K562 (cell line): ENCODE measurements around the gene GYG2. TPM values are rescaled to one million over a fixed set of nuclear protein-coding genes. Genes with fewer than 3 reads are reported as not detected.
A peak's percentile ranks its signal among the peaks of the same experiment; 100 is the strongest.

Experiments
- ATAC-seq: fragments of 200-7000 bp; cut with Tn5 transposase; 3 replicates; pipeline ENCODE4 v1.9.1; 2020; ENCODE audit warnings: moderate library complexity
- BruUV-seq: library from RNA; stranded (reverse); fragments of 400-500 nt; replicated peaks from 2 replicates; lab custom pipeline; 2021; lab: Mats Ljungman, UMichigan
- CTCF ChIA-PET: fragments of 300-600 bp; formaldehyde crosslinking; extraction: SDS; loops from one replicate; lab custom pipeline; 2021; ENCODE audit warnings: low intra/inter-chr PET ratio; lab: Yijun Ruan, JAX
- POLR2A ChIA-PET: fragments of 300-600, 350-650 bp; sonication (Branson Sonifier 250); formaldehyde crosslinking; extraction: SDS; loops from one replicate; lab custom pipeline; 2021; ENCODE audit warnings: antibody characterized with exemption, inconsistent platforms; lab: Yijun Ruan, JAX
- DNase-seq, 4 experiments: peaks; one replicate each; pipeline versions ENCODE4 v3.0.0 to v3.0.0-alpha.2; 2011 to 2018; ENCODE audit warnings: low spot score in 3 of 4, mixed read lengths in 3 of 4; ENCODE audit errors: extremely low read depth in 1 of 4
- FAIRE-seq: peaks from 2 replicates; lab custom pipeline; 2011; peaks lifted over from hg19 to GRCh38; lab: Jason Lieb, UNC
- H2AFZ ChIP-seq: 2 replicates; pipeline ENCODE4 v1.6.0; 2011; ENCODE audit warnings: low read depth, low read length, control low read depth, inconsistent platforms
- H3K27ac ChIP-seq: fragments of 200-600 bp; 3 replicates; pipeline ENCODE4 v1.8.0; 2011; ENCODE audit warnings: low read depth, mild to moderate bottlenecking, control low read depth, inconsistent platforms, low read length, moderate library complexity, mixed read lengths; ENCODE audit errors: extremely low read depth
- H3K27me3 ChIP-seq, 2 experiments: fragments of 300-600 bp in 1 of 2; 2 replicates in 1 of 2; 3 replicates in 1 of 2; pipeline versions ENCODE4 v1.6.0 to v1.8.0; 2011; ENCODE audit warnings: inconsistent platforms in 2 of 2, low read length in 2 of 2, mild to moderate bottlenecking in 1 of 2, mixed read lengths in 1 of 2, moderate library complexity in 1 of 2; ENCODE audit not compliant: control insufficient read depth in 2 of 2, insufficient read depth in 2 of 2
- H3K36me3 ChIP-seq: fragments of 300-600 bp; 3 replicates; pipeline ENCODE4 v1.8.0; 2011; ENCODE audit warnings: mild to moderate bottlenecking, low read length, inconsistent platforms; ENCODE audit not compliant: control insufficient read depth, insufficient read depth
- H3K4me1 ChIP-seq, 2 experiments: fragments of 200-600 bp in 1 of 2; replicated peaks in 1 of 2; 2 replicates in 1 of 2; 3 replicates in 1 of 2; pipeline versions ENCODE4 v1.5.1 to v1.8.0; 2011; ENCODE audit warnings: inconsistent platforms in 2 of 2, low read length in 2 of 2, mild to moderate bottlenecking in 1 of 2, mixed read lengths in 1 of 2, moderate library complexity in 1 of 2; ENCODE audit not compliant: control insufficient read depth in 2 of 2, insufficient read depth in 2 of 2
- H3K4me2 ChIP-seq: 2 replicates; pipeline ENCODE4 v1.6.1; 2011; ENCODE audit warnings: low read length, control low read depth, inconsistent platforms, mixed read lengths; ENCODE audit not compliant: insufficient read depth
- H3K4me3 ChIP-seq: fragments of 200-600 bp; sonication (generic), shearing (Covaris generic); 2 replicates; pipeline ENCODE4 v1.5.1; 2016; ENCODE audit warnings: control low read depth, inconsistent platforms
- H3K79me2 ChIP-seq: fragments of 200-600 bp; 3 replicates; pipeline ENCODE4 v1.8.0; 2011; ENCODE audit warnings: low read length, inconsistent platforms; ENCODE audit not compliant: control insufficient read depth, insufficient read depth
- H3K9ac ChIP-seq, 2 experiments: 2 replicates each; pipeline versions ENCODE4 v1.6.0 to v1.6.1; 2011; ENCODE audit warnings: low read depth in 2 of 2, low read length in 2 of 2, control low read depth in 1 of 2, inconsistent platforms in 1 of 2, mild to moderate bottlenecking in 1 of 2, mixed read lengths in 1 of 2; ENCODE audit not compliant: insufficient read depth in 1 of 2
- H3K9me1 ChIP-seq: one replicate; pipeline ENCODE4 v1.6.0; 2011; ENCODE audit warnings: inconsistent platforms, mild to moderate bottlenecking, low read length, moderate library complexity; ENCODE audit not compliant: control insufficient read depth, insufficient read depth
- H3K9me3 ChIP-seq: replicated peaks from 2 replicates; pipeline ENCODE4 v1.5.1; 2011; ENCODE audit warnings: low read depth, low read length, inconsistent platforms; ENCODE audit not compliant: control insufficient read depth, insufficient read depth
- H4K20me1 ChIP-seq: replicated peaks from 2 replicates; pipeline ENCODE4 v1.6.1; 2011; ENCODE audit warnings: low read length, inconsistent platforms, mixed read lengths; ENCODE audit not compliant: control insufficient read depth, insufficient read depth
- CEBPB ChIP-seq: fragments of 450-650 bp; IDR thresholded peaks from 2 replicates; pipeline ENCODE4 v1.6.1; 2016; ENCODE audit warnings: missing genetic modification characterization, missing compliant biosample characterization
- RAD21 ChIP-seq, 2 experiments: fragments of 250-450 bp in 1 of 2; fragments of 450-650 bp in 1 of 2; sonication (Bioruptor Pico) in 1 of 2; formaldehyde crosslinking in 1 of 2; IDR thresholded peaks in 1 of 2; conservative IDR thresholded peaks in 1 of 2; 2 replicates each; pipeline versions ENCODE4 v1.4.0 to v1.8.0; 2020 to 2022; ENCODE audit warnings: mild to moderate bottlenecking in 2 of 2, moderate library complexity in 1 of 2
- SMAD2 ChIP-seq: fragments of 150-350 bp; IDR thresholded peaks from 2 replicates; pipeline ENCODE4 v1.6.1; 2014; ENCODE audit warnings: low read depth, mild to moderate bottlenecking, low read length
- SMC3 ChIP-seq: conservative IDR thresholded peaks from 2 replicates; pipeline ENCODE4 v1.6.1; 2011; ENCODE audit warnings: low read depth, low read length, improper control_type of control experiment; ENCODE audit not compliant: insufficient read depth
- WGBS: fragments of 100-300 bp; shearing (Covaris generic); methylation state at CpG from one replicate; pipeline ENCODE4 v1.1.6; 2016; ENCODE audit warnings: low coverage, mixed read lengths; ENCODE audit not compliant: insufficient coverage; ENCODE audit errors: missing lambda C conversion rate; 5-methylcytosine and 5-hydroxymethylcytosine counted together
- in situ Hi-C: fragments of 300-500 bp; cut with MboI; formaldehyde crosslinking; loops from 4 replicates; pipeline ENCODE4 v1.15.0; 2018; ENCODE audit warnings: inconsistent platforms, mixed read lengths
- intact Hi-C: fragments of 100-400 bp; cut with micrococcal nuclease; formaldehyde crosslinking; loops from 2 replicates; pipeline ENCODE4 v1.14.2; 2022
- polyA plus RNA-seq, 8 experiments: library from polyadenylated mRNA; depleted of rRNA in 4 of 8; stranded (reverse) in 5 of 8; unstranded in 3 of 8; fragments of >200 nt; fragmentation: Nextera tagmentation in 2 of 8; fragmentation: Illumina TruSeq in 1 of 8; extraction: Ambion mirVana in 2 of 8; extraction: Trizol in 1 of 8; gene quantifications; 2 replicates each; pipeline versions ENCODE4 v1.2.1 to v1.2.3, GENCODE V29; 2011 to 2014; ENCODE audit warnings: inconsistent platforms in 1 of 8, missing spikeins in 1 of 8
- total RNA-seq, 7 experiments: library from RNA; depleted of rRNA in 6 of 7; stranded (reverse); fragments of >200 nt in 6 of 7; fragmentation: Illumina TruSeq in 2 of 7; extraction: Trizol in 2 of 7; gene quantifications; 2 replicates each; pipeline versions ENCODE4 v1.2.1 to v1.2.3, GENCODE V29; 2011 to 2021; ENCODE audit warnings: low replicate concordance in 1 of 7
- TF ChIP-seq, protein P1 (sequence below), 3 experiments: IDR thresholded peaks in 2 of 3; conservative IDR thresholded peaks in 1 of 3; 2 replicates each; pipeline ENCODE4 v1.5.1; 2011 to 2012; ENCODE audit warnings: low read length in 3 of 3, mild to moderate bottlenecking in 3 of 3, control low read depth in 2 of 3, improper control_type of control experiment in 1 of 3, inconsistent platforms in 1 of 3, low read depth in 1 of 3, mixed read lengths in 1 of 3, moderate library complexity in 1 of 3; ENCODE audit not compliant: insufficient read depth in 2 of 3
- TF ChIP-seq, protein P2 (sequence below), 2 experiments: fragments of 450-650 bp; formaldehyde crosslinking in 1 of 2; IDR thresholded peaks; 2 replicates each; pipeline versions ENCODE4 v1.4.0 to v1.6.1; 2014 to 2020; ENCODE audit warnings: mild to moderate bottlenecking in 2 of 2, borderline replicate concordance in 1 of 2, low read depth in 1 of 2

The GYG2 gene
- total and polyA plus RNA-seq, 9 of the 15 experiments (the other 6 are each of a cell fraction or from before 2014, with no cell fraction given), result 0.24 to 4.4 (median 2.9) TPM

- Histone ChIP-seq H3K79me2 (no peaks in the 10 kb centered on the region), H3K4me3 (no peak overlapping the region), H3K4me1 (peaks cover 0 to 8% of the 10 kb centered on the region in 2 experiments; a peak in 3 of 5 replicates), H3K36me3 (no peaks in the 10 kb centered on the region), H3K9me1 (no peaks in the 10 kb centered on the region), H2AFZ (peak overlapping the region; percentile 85), H3K27me3 (no peaks in the 10 kb centered on the region), H3K27ac (no peak overlapping the region), H3K9me3 (no peaks in the 10 kb centered on the region), H3K4me2 (peak overlapping the region; percentile 29; the same call in 1 of the 2 replicates), H4K20me1 (no peaks in the 10 kb centered on the region), H3K9ac (no peak overlapping the region)
- CTCF ChIA-PET, result no interaction called here
- FAIRE-seq, result peak; percentile 81
- in situ Hi-C loops (no loop called here), intact Hi-C loops (no loop called here)
- no TSS peak for BruUV-seq
- TF ChIP-seq, protein P1, sequence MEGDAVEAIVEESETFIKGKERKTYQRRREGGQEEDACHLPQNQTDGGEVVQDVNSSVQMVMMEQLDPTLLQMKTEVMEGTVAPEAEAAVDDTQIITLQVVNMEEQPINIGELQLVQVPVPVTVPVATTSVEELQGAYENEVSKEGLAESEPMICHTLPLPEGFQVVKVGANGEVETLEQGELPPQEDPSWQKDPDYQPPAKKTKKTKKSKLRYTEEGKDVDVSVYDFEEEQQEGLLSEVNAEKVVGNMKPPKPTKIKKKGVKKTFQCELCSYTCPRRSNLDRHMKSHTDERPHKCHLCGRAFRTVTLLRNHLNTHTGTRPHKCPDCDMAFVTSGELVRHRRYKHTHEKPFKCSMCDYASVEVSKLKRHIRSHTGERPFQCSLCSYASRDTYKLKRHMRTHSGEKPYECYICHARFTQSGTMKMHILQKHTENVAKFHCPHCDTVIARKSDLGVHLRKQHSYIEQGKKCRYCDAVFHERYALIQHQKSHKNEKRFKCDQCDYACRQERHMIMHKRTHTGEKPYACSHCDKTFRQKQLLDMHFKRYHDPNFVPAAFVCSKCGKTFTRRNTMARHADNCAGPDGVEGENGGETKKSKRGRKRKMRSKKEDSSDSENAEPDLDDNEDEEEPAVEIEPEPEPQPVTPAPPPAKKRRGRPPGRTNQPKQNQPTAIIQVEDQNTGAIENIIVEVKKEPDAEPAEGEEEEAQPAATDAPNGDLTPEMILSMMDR (IDR thresholded peaks at IDR 0.05 in 2 of 3, conservative IDR thresholded peaks at IDR 0.05 in 1 of 3; ENCODE audit: insufficient read depth in 2 of 3, low read depth in 1 of 3, low read length in 3 of 3), result peak; percentile 22 to 62 (median 44); a peak in 3 of 6 replicates
- TF ChIP-seq SMAD2, result no peak
- TF ChIP-seq, protein P2, sequence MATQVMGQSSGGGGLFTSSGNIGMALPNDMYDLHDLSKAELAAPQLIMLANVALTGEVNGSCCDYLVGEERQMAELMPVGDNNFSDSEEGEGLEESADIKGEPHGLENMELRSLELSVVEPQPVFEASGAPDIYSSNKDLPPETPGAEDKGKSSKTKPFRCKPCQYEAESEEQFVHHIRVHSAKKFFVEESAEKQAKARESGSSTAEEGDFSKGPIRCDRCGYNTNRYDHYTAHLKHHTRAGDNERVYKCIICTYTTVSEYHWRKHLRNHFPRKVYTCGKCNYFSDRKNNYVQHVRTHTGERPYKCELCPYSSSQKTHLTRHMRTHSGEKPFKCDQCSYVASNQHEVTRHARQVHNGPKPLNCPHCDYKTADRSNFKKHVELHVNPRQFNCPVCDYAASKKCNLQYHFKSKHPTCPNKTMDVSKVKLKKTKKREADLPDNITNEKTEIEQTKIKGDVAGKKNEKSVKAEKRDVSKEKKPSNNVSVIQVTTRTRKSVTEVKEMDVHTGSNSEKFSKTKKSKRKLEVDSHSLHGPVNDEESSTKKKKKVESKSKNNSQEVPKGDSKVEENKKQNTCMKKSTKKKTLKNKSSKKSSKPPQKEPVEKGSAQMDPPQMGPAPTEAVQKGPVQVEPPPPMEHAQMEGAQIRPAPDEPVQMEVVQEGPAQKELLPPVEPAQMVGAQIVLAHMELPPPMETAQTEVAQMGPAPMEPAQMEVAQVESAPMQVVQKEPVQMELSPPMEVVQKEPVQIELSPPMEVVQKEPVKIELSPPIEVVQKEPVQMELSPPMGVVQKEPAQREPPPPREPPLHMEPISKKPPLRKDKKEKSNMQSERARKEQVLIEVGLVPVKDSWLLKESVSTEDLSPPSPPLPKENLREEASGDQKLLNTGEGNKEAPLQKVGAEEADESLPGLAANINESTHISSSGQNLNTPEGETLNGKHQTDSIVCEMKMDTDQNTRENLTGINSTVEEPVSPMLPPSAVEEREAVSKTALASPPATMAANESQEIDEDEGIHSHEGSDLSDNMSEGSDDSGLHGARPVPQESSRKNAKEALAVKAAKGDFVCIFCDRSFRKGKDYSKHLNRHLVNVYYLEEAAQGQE (IDR thresholded peaks at IDR 0.05; ENCODE audit: borderline replicate concordance), result peak; percentile 37; the same call in 1 of the 2 replicates
- TF ChIP-seq, protein P2 (CRISPR knock-in tag; IDR thresholded peaks at IDR 0.05; ENCODE audit: low read depth), result no peak
- TF ChIP-seq RAD21 (CRISPR knock-in tag; conservative IDR thresholded peaks at IDR 0.05 in 1 of 2, IDR thresholded peaks at IDR 0.05 in 1 of 2), result peak; percentile 58 to 69
- TF ChIP-seq CEBPB (tag), result peak; percentile 22; the same call in 1 of the 2 replicates
- TF ChIP-seq SMC3, result peak; percentile 22; the same call in 1 of the 2 replicates
- DNase-seq, result peak; percentile 32 to 56 (median 45)
- POLR2A ChIA-PET, result interaction anchor here (0.6 kb wide), 1 partner anchor 754 kb away, joined by 3 read pairs; no protein-coding TSS in a partner anchor
- 9% methylated on average over 7 of the region's 9 CpGs for WGBS
- ATAC-seq, result peak; percentile 90
Measured at GRCh38 chrX:2819345-2820135, 9.2 kb upstream of the GYG2 start.
